Stimulated activated CD4-positive, alpha-beta T cell treated with anti-CD3 and anti-CD28 coated beads, Interleukin-12 subunit alpha, Interleukin-12 subunit beta, amount 100 ng/mL, for 24 hours (primary cell): ENCODE data around the gene THYN1.
"Not testable (repeated sequence)": the region's sequence is repeated elsewhere in the genome, so short reads cannot be mapped to it uniquely, and the experiment has no call there.

Experiments used
- DNase-seq, 2 experiments: peaks; one replicate each; pipeline ENCODE4 v3.0.0-alpha.2; 2020; ENCODE audit warnings: low read depth in 2 of 2

Gene THYN1

GRCh38 chr11:134253188-134253993 is at the start of gene THYN1, which contains the start of gene ACAD8:
Gene THYN1 (minus strand): TSS chr11:134253352. CDS start chr11:134252882, 470 bp downstream.
Gene ACAD8 (plus strand): TSS chr11:134253568. CDS start chr11:134253601, 33 bp downstream.
- peak; percentile 92 to 93 for DNase-seq

- no peak for DNase-seq
Measured at GRCh38 chr11:134294664-134295063, 41.5 kb upstream of the THYN1 start.

- no peak for DNase-seq
Measured at GRCh38 chr11:134293119-134294113, 40.3 kb upstream of the THYN1 start.

- DNase-seq = no peak
Measured at GRCh38 chr11:134292661-134293060, 39.5 kb upstream of the THYN1 start.

GRCh38 chr11:134291196-134291595 is 38.0 kb upstream of the THYN1 start:
- no peak for DNase-seq

GRCh38 chr11:134290646-134291045 is 37.5 kb upstream of the THYN1 start:
- DNase-seq = no peak

GRCh38 chr11:134289789-134290188 is 36.6 kb upstream of the THYN1 start:
- DNase-seq = no peak

- no peak for DNase-seq
Measured at GRCh38 chr11:134289167-134289566, 36.0 kb upstream of the THYN1 start.

- no peak for DNase-seq
Measured at GRCh38 chr11:134288486-134288885, 35.3 kb upstream of the THYN1 start.

GRCh38 chr11:134287561-134287960 is 34.4 kb upstream of the THYN1 start:
- no peak for DNase-seq

- not testable (repeated sequence) for DNase-seq
Measured at GRCh38 chr11:134284349-134284748, 31.2 kb upstream of the THYN1 start.

- DNase-seq = no peak
Measured at GRCh38 chr11:134283461-134284230, 30.5 kb upstream of the THYN1 start.

- no peak for DNase-seq
Measured at GRCh38 chr11:134282121-134283045, 29.2 kb upstream of the THYN1 start.

GRCh38 chr11:134281635-134282034 is 28.5 kb upstream of the THYN1 start:
- not testable (repeated sequence) for DNase-seq

- no peak for DNase-seq
Measured at GRCh38 chr11:134278356-134278755, 25.2 kb upstream of the THYN1 start.

GRCh38 chr11:134277183-134278001 is 24.2 kb upstream of the THYN1 start:
- no peak for DNase-seq

GRCh38 chr11:134276396-134277182 is 23.4 kb upstream of the THYN1 start:
- DNase-seq = no peak

GRCh38 chr11:134275534-134276395 is 22.6 kb upstream of the THYN1 start, which contains the start of gene GLB1L3:
Gene GLB1L3 (plus strand): TSS chr11:134276379. CDS start chr11:134276741, 362 bp downstream.
- peak; percentile 59 to 70 for DNase-seq
